ENCODE measurements around the gene KLF9.

DNA sequence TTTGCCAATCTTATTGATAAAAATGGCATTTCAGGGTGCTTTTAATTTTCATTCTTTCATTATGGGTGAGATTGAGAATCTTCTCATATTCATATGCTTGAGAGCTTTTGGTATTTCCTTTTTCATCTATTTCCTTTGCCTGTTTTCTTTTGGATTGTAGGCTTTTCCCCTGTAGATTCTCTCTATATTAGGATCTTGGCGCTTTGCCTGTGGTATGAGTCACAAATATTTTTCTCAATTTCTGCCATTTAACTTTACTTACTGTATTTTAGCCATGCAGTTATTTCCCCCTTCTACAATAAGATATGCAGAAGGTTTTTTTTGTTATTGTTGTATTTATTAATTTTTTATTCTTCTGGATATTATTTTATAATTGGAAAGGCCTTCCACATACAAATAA, 21.5 kb upstream of the KLF9 start:
- TF ChIP-seq CEBPB (tag; IDR thresholded peaks at IDR 0.05) = no peak
- TF ChIP-seq TAL1 (IDR thresholded peaks at IDR 0.05) = no peak
- no peak for TF ChIP-seq ATF1 (CRISPR knock-in tag; IDR thresholded peaks at IDR 0.05)
- no peak for TF ChIP-seq ATF1 (tag; IDR thresholded peaks at IDR 0.05)
- no peak for TF ChIP-seq CREB3L1 (IDR thresholded peaks at IDR 0.05; ENCODE audit: borderline replicate concordance, low read depth)
- TF ChIP-seq CBX5 (IDR thresholded peaks at IDR 0.05; ENCODE audit: borderline replicate concordance, low read depth) = no peak
- TF ChIP-seq YY1 (IDR thresholded peaks at IDR 0.05; ENCODE audit: borderline replicate concordance in 1 of 3, control insufficient read depth in 1 of 3, extremely low read depth in 1 of 3, insufficient read depth in 3 of 3, insufficient read length in 1 of 3, insufficient replicate concordance in 2 of 3, low read depth in 1 of 3, low read length in 2 of 3) = no peak
